Activated CD8-positive, alpha-beta memory T cell treated with anti-CD3 and anti-CD28 coated beads for 36 hours (primary cell): ENCODE results near the gene PRRT1B. TPM values are rescaled to one million over a fixed set of nuclear protein-coding genes. Genes with fewer than 3 reads are reported as not detected.
"Not testable (repeated sequence)": the region's sequence is repeated elsewhere in the genome, so short reads cannot be mapped to it uniquely, and the experiment has no call there.

ENCODE experiments used
- CTCF ChIA-PET: fragments of 350-600 bp; sonication (Branson Sonifier 250); formaldehyde crosslinking; loops from one replicate; lab custom pipeline; 2021; ENCODE audit warnings: antibody characterized with exemption; lab: Charles Lee
- POLR2A ChIA-PET: fragments of 350-600 bp; sonication (Branson Sonifier 250); formaldehyde crosslinking; loops from one replicate; lab custom pipeline; 2021; ENCODE audit warnings: antibody characterized with exemption; lab: Charles Lee
- total RNA-seq, 2 experiments: library from RNA; stranded (reverse); gene quantifications; one replicate each; pipeline ENCODE4 v1.2.3, GENCODE V29; 2021

Gene PRRT1B
- total RNA-seq, 2 experiments from 2014 or later = not detected

GRCh38 chr9:131539223-131539923 is 6.0 kb upstream of the PRRT1B start:
- POLR2A ChIA-PET = interaction anchor here (0.6 kb wide), 1 partner anchor 8 kb away, joined by 3 read pairs; the partner anchor contains the start of gene UCK1
- CTCF ChIA-PET = interaction anchor here (1.1 to 1.2 kb wide), 2 partner anchors 13 to 20 kb away, joined by 3 to 4 read pairs; no protein-coding TSS in a partner anchor

GRCh38 chr9:131543141-131543540 is 2.2 kb upstream of the PRRT1B start:
- POLR2A ChIA-PET = no interaction called here
- CTCF ChIA-PET = no interaction called here

- CTCF ChIA-PET = interaction anchor here (0.6 to 0.8 kb wide), 2 partner anchors 134 to 194 kb away, joined by 3 read pairs; no protein-coding TSS in a partner anchor
Observed at GRCh38 chr9:131545786-131546335, 538 bp downstream of the PRRT1B start.

GRCh38 chr9:131546336-131547084 is 1.2 kb downstream of the PRRT1B start:
- CTCF ChIA-PET = interaction anchor here (0.6 to 1.1 kb wide), 6 partner anchors 55 to 1353 kb away, joined by 3 to 4 read pairs (median 3); no protein-coding TSS in a partner anchor
- POLR2A ChIA-PET = interaction anchor here (0.6 kb wide), 1 partner anchor 15 kb away, joined by 3 read pairs; the partner anchor contains the start of gene UCK1

More at GRCh38 chr9:131545786-131546335, 538 bp downstream of the PRRT1B start:
- POLR2A ChIA-PET = interaction anchor here (0.6 kb wide), 1 partner anchor 15 kb away, joined by 3 read pairs; the partner anchor contains the start of gene UCK1

GRCh38 chr9:131549186-131549585 is 3.9 kb downstream of the PRRT1B start:
- POLR2A ChIA-PET, CTCF ChIA-PET: not testable (repeated sequence)

GRCh38 chr9:131550465-131550864 is 5.1 kb downstream of the PRRT1B start:
- CTCF ChIA-PET = interaction anchor here (0.6 kb wide), 1 partner anchor 868 kb away, joined by 3 read pairs; no protein-coding TSS in a partner anchor
- POLR2A ChIA-PET = not testable (repeated sequence)

- CTCF ChIA-PET = interaction anchor here (1.2 kb wide), 1 partner anchor 12 kb away, joined by 3 read pairs; no protein-coding TSS in a partner anchor
Observed at GRCh38 chr9:131552030-131552429, 6.7 kb downstream of the PRRT1B start.

GRCh38 chr9:131554087-131554842 is 8.9 kb downstream of the PRRT1B start:
- ChIA-PET CTCF (no interaction called here), POLR2A (interaction anchor here (0.6 kb wide), 1 partner anchor 183 kb away, joined by 3 read pairs; no protein-coding TSS in a partner anchor)

More at GRCh38 chr9:131552030-131552429, 6.7 kb downstream of the PRRT1B start:
- POLR2A ChIA-PET = no interaction called here

GRCh38 chr9:131554843-131555351 is 9.6 kb downstream of the PRRT1B start:
- ChIA-PET CTCF (no interaction called here), POLR2A (no interaction called here)

GRCh38 chr9:131555841-131556673 is 10.7 kb downstream of the PRRT1B start:
- ChIA-PET POLR2A (no interaction called here), CTCF (no interaction called here)

GRCh38 chr9:131557855-131558548 is 12.7 kb downstream of the PRRT1B start:
- POLR2A ChIA-PET = no interaction called here
- CTCF ChIA-PET = no interaction called here

- CTCF ChIA-PET = interaction anchor here (0.7 to 1.3 kb wide), 3 partner anchors 20 to 210 kb away, joined by 3 to 5 read pairs (median 4); no protein-coding TSS in a partner anchor
- POLR2A ChIA-PET = no interaction called here
Observed at GRCh38 chr9:131559421-131560000, 14.2 kb downstream of the PRRT1B start.

GRCh38 chr9:131562032-131562959 is 17.0 kb downstream of the PRRT1B start:
- ChIA-PET POLR2A (no interaction called here), CTCF (interaction anchor here (0.7 kb wide), 2 partner anchors 80 to 1088 kb away, joined by 3 read pairs; no protein-coding TSS in a partner anchor)

GRCh38 chr9:131565369-131565768 is 20.0 kb downstream of the PRRT1B start:
- CTCF ChIA-PET = interaction anchor here (1.4 kb wide), 1 partner anchor 27 kb away, joined by 3 read pairs; no protein-coding TSS in a partner anchor
- POLR2A ChIA-PET = interaction anchor here (0.6 to 0.7 kb wide), 2 partner anchors 30 to 102 kb away, joined by 3 to 4 read pairs; no protein-coding TSS in a partner anchor

- CTCF ChIA-PET = interaction anchor here (1.4 kb wide), 1 partner anchor 26 kb away, joined by 3 read pairs; no protein-coding TSS in a partner anchor
Observed at GRCh38 chr9:131566158-131566557, 20.8 kb downstream of the PRRT1B start.

More at GRCh38 chr9:131566158-131566557, 20.8 kb downstream of the PRRT1B start:
- POLR2A ChIA-PET = interaction anchor here (0.6 to 0.7 kb wide), 2 partner anchors 31 to 102 kb away, joined by 3 to 4 read pairs; no protein-coding TSS in a partner anchor
